ENCODE measurements around the gene TMEM217. TPM values are rescaled to one million over a fixed set of nuclear protein-coding genes. Genes with fewer than 3 reads are reported as not detected.

TMEM217 gene
- total and polyA plus RNA-seq, 2 of the 8 experiments (the other 6 are each of a cell fraction or from before 2014, with no cell fraction given), result 0.60 to 1.1 TPM

DNA sequence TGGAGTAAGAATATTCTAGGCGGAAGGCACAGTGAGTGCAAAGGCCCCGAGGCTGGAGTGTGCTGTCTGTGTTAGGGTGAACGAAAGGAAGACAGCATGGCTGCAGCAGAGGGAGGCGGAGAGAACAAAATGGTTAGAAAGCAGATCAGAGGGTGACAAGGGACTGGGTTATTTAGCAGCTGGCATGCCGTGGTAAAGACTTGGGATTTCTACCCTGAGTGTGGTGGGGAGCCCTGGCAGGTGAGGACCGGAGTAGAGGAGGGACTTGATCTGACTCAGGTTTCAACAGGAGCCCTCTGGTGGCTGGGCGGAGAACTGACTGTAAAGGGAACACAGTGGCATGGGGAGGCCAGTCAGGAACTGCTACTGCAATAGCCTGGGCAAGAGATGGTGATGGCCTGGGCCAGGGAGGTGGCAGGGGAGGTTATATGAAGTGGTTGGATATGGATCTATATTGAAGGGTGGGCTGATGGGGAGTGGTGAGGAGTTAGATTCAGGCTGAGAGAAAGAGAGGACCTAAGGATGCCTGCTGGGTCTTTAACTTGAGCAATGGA, 50.0 kb downstream of the TMEM217 start (continued):
- no peak for TF ChIP-seq CTBP2 (IDR thresholded peaks at IDR 0.05; ENCODE audit: borderline replicate concordance, insufficient read depth, insufficient read length, low read length)
- no peak for TF ChIP-seq CHD2 (IDR thresholded peaks at IDR 0.05; ENCODE audit: low read length)
- TF ChIP-seq YY1 (IDR thresholded peaks at IDR 0.05; ENCODE audit: low read depth, low read length), result peak; percentile 58; the same call in 1 of the 2 replicates
- TF ChIP-seq POLR2AphosphoS5 (IDR thresholded peaks at IDR 0.05; ENCODE audit: low read depth, low read length), result no peak
- TF ChIP-seq MAFK (IDR thresholded peaks at IDR 0.05; ENCODE audit: low read depth, low read length), result no peak
- TF ChIP-seq SP1 (IDR thresholded peaks at IDR 0.05; ENCODE audit: low read depth, low read length), result no peak
- TF ChIP-seq CBX5 (IDR thresholded peaks at IDR 0.05; ENCODE audit: low read depth, low read length), result no peak
- TF ChIP-seq TCF12 (IDR thresholded peaks at IDR 0.05; ENCODE audit: low read depth, low read length), result no peak
- TF ChIP-seq SP2 (IDR thresholded peaks at IDR 0.05; ENCODE audit: low read length), result no peak
- TF ChIP-seq FOSL1 (IDR thresholded peaks at IDR 0.05; ENCODE audit: insufficient read depth, low read depth, low read length), result no peak
- peak in 1 of 2 experiments; percentile 60; a peak in 1 of 4 replicates for TF ChIP-seq SIN3A (conservative IDR thresholded peaks at IDR 0.05 in 1 of 2, IDR thresholded peaks at IDR 0.05 in 1 of 2; ENCODE audit: low read depth in 1 of 2, low read length in 2 of 2)
- no peak for TF ChIP-seq BCL11A (IDR thresholded peaks at IDR 0.05; ENCODE audit: low read depth in 2 of 2, low read length in 2 of 2)
- no peak for TF ChIP-seq TAF7 (optimal IDR thresholded peaks at IDR 0.05; ENCODE audit: borderline replicate concordance, low read depth, low read length)
- no peak for TF ChIP-seq BRCA1 (IDR thresholded peaks at IDR 0.05; ENCODE audit: low read depth, low read length)
- no peak for TF ChIP-seq RXRA (IDR thresholded peaks at IDR 0.05; ENCODE audit: insufficient read depth, low read depth, low read length)
